ENCODE measurements around the gene SLAMF7.

Gene SLAMF7

DNA sequence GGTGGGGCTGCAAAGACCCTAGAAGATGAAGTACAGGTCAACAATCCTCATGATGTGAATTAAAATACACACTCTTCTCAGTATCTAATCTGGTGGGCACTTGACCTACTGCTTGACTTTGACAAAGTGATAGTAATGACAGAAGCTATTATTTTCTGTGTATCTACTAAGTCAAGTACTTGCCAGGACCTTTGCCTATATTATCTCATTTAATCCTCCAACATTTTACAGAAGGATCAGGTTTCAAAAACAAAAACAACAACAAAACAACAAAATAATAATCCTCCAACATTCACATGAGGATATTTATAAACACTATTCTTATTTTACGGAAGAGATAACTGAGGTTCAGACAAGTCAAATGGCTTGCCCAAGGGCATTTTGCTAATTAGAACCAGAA is 23.0 kb upstream of the SLAMF7 start:
- H3K27ac ChIP-seq, result no peak overlapping the region
- TF ChIP-seq, protein P1, sequence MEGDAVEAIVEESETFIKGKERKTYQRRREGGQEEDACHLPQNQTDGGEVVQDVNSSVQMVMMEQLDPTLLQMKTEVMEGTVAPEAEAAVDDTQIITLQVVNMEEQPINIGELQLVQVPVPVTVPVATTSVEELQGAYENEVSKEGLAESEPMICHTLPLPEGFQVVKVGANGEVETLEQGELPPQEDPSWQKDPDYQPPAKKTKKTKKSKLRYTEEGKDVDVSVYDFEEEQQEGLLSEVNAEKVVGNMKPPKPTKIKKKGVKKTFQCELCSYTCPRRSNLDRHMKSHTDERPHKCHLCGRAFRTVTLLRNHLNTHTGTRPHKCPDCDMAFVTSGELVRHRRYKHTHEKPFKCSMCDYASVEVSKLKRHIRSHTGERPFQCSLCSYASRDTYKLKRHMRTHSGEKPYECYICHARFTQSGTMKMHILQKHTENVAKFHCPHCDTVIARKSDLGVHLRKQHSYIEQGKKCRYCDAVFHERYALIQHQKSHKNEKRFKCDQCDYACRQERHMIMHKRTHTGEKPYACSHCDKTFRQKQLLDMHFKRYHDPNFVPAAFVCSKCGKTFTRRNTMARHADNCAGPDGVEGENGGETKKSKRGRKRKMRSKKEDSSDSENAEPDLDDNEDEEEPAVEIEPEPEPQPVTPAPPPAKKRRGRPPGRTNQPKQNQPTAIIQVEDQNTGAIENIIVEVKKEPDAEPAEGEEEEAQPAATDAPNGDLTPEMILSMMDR (conservative IDR thresholded peaks at IDR 0.05), result no peak

DNA sequence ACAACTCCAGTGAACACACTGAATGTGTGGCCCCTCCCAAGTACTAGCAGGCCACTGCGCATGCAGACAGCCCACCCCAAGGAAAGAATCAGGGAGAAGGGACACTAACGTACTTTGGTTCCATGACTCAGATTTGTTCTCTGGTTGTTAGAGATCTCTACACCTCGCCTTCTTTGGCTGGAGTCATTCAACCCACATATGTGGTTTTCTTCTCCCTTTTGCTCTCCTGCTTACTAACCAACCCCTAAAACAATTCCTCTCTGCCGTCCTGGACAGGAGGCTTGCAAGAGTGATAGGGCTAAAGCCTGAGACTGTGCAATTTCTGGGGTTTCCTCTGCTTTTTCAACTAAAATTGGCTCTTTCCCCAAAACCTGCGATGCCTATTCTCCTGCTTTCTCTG is 21.7 kb upstream of the SLAMF7 start:
- no peak overlapping the region for H3K27ac ChIP-seq

DNA sequence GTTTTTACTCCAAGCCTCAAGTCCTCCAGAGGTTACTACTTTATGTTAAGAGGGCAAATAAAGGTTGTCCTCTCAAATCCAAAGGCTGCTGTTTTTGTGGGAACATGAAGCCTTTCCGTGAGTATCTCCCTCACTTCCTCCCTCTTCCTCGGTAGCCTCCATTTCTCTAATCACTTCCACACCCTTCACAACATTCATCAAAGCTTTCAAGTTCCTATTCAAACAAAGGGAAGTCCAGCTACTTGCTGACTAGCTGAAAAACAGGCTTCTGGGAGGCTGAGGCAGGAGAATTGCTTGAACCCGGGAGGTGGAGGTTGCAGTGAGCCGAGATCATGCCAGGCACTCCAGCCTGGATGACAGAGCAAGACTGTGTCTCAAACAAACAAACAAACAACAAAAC is 20.8 kb upstream of the SLAMF7 start:
- TF ChIP-seq, protein P1 (conservative IDR thresholded peaks at IDR 0.05), result no peak

More for the DNA sequence above, 21.7 kb upstream of the SLAMF7 start:
- TF ChIP-seq, protein P1 (conservative IDR thresholded peaks at IDR 0.05), result no peak

DNA sequence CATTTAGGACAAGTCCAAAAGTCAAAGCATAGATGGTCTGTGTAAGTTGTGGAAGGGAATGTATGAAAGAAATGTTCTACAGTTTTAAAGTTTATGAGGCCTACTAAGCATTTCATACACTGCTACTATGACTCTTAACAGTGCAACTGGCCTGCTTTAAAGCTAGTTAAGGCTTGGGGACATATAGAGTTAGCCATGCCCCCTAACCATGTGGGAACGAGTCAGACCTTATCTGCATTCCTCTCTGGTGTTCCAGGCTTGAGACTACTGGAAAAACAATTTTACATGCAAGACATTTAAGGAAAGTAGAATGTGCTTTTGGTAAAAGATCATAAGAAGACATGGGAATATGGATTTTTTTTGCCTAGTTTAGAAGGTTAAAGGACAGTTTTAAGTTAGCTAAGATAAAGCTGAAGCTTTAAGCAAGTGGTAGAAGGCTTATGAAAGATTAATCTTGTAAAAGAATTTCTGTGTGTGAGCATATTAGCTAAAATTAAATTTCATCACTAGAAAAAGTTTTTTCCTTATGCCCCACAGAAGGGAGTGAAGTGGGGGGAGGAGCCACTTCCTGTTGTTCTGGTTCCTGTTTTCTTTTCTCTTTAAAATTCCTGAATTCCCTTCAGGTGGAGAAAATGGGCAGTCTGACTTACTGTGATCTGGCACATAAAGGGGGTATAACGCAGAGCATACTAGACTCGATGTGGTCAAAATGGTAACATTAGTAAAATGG is 18.5 kb upstream of the SLAMF7 start:
- no peak overlapping the region for H3K27ac ChIP-seq
- TF ChIP-seq, protein P1 (conservative IDR thresholded peaks at IDR 0.05), result no peak

More for the DNA sequence above, 20.8 kb upstream of the SLAMF7 start:
- H3K27ac ChIP-seq, result no peak overlapping the region

DNA sequence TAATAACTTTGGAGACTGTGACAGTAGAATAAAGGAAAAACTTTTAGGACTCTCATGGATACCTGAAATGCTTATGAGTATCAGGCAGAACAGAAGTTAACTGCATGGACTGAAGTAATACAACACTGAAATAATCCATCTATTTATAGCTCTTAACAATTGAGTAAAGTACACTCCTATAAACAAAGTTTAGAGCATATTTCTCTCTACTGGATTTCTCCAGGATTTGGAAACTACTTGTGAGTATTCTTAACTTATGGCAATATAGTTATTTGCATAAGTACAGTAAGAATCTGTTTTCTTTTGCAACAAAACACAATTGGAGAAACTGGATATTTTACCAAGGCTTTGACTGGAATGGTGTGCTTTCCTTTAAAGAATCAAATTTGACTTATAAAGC is 17.6 kb upstream of the SLAMF7 start:
- TF ChIP-seq, protein P1 (conservative IDR thresholded peaks at IDR 0.05), result no peak
- no peak overlapping the region for H3K27ac ChIP-seq

DNA sequence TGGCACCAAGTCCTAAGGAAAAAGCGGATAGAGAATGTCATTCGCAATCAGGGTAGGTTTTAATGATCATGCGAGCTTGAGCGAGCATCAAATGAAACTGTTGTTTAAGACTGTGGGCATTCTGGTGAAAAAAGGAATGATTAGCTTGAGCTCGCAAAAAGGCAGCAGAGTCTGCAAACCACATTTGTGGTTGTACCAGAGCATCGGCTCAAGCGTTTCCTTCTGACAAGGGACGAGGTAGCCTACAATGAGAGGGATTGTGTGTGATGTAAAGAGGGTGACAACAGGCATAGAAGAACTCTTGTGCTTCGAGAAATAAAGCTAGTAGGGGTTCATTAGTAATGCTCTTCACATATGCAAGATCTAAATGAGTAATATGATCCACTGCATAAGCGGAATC is 16.3 kb upstream of the SLAMF7 start:
- TF ChIP-seq, protein P1 (conservative IDR thresholded peaks at IDR 0.05), result no peak
- H3K27ac ChIP-seq, result no peak overlapping the region

DNA sequence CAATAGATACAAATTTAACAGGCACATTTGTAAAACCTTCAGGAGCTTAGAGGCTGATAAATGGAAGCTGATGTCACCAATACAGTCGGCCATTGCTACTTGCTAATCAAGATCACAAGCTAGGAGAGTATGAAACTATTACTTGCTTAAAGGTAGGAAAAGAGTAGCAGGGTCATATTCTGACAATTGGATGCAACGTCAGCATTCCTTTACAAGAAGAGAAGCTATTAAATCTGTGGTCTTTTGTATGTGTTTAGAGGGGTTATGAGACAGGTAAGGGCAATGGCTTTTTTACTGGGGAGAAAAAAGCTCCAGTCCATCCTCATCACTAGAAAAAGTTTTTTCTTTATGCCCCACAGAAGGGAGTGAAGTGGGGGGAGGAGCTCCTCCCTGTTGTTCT is 15.7 kb upstream of the SLAMF7 start:
- TF ChIP-seq, protein P1 (conservative IDR thresholded peaks at IDR 0.05), result no peak

More for the DNA sequence above, 15.7 kb upstream of the SLAMF7 start:
- no peak overlapping the region for H3K27ac ChIP-seq

Data from VCaP (cell line).